ENCODE measurements around the gene GPR42.
"Not testable (repeated sequence)": the region's sequence is repeated elsewhere in the genome, so short reads cannot be mapped to it uniquely, and the experiment has no call there.

- not testable (repeated sequence) for TF ChIP-seq CTCF (IDR thresholded peaks at IDR 0.05); EZH2 (IDR thresholded peaks at IDR 0.05; ENCODE audit: borderline replicate concordance, insufficient read depth, low read depth, low read length, poor library complexity, severe bottlenecking)
These were observed 12.0 kb upstream of the GPR42 start for GRCh38 chr19:35358834-35359233.

All from B cell (primary cell).